ENCODE results near the gene INSIG1. TPM values are rescaled to one million over a fixed set of nuclear protein-coding genes. Genes with fewer than 3 reads are reported as not detected.

The INSIG1 gene
- total RNA-seq, 1 experiment from 2014 or later: 105 TPM

DNA sequence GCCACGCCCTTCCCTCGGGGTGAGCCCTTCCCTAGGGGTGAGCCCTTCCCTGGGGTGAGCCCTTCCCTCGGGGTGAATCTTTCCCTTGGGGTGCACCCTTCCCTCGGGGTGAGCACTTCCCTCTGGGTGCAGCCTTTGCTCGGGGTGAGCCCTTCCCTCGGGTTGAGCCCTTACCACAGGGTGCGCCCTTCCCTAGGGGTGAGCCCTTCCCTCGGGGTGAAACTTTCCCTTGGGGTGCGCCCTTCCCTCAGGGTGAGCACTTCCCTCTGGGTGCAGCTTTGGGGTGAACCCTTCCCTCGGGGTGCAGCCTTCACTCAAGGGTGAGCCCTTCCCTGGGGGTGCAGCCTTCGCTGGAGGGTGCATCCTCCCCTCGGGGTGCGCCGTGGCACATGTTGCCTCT lies 34.6 kb upstream of the INSIG1 start:
- DNase-seq (ENCODE audit: low read depth, low spot score): no peak
- in situ Hi-C loops (cut with HindIII; ENCODE audit: low pct_unique_long_range_greater_than_20kb, low sequenced_read_pairs): no loop called here

DNA sequence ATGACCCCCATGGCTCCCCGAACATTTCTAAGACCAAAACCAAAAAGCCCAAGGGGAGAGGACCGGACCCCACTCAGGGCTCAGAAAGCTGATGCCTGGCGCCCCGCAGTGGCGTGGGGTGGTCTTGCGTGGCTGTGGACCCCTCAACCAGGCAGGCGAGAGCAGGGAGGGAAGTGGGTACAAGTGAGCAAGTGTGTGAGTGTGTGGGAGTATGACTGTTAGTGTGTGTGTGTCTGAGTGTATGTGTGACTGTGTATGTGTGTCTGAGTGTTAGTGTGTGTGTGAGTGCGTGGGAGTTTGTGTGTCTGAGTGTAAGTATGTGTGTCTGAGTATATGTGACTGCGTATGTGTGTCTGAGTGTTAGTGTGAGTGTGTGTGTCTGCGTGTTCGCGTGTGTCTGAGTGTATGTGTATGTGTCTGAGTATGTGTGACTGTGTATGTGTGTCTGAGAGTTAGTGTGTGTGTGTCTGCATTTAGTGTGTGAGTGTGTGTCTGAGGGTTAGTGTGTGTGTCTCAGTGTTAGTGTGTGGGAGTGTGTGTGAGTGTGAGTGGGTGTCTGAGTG lies 34.0 kb upstream of the INSIG1 start:
- in situ Hi-C loops (cut with HindIII; ENCODE audit: low pct_unique_long_range_greater_than_20kb, low sequenced_read_pairs): no loop called here
- no peak for DNase-seq (ENCODE audit: low read depth, low spot score)

DNA sequence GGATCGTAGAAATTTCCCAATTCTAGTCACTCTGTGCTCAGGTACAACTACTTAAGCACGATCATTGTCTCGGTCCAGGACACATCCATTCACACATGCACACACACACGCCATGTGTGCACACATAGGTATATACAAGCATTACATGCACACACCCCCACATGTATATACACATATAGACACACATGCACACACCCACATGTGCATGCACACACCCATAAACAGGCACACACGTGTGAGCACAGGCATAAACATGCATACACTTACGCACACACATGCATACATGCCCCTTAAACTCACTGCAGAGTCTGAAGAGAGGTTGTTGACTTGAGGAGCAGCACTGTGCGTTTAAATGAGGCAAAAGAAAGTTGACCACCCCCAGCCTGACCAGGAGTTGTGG lies 32.5 kb upstream of the INSIG1 start:
- in situ Hi-C loops (cut with HindIII; ENCODE audit: low pct_unique_long_range_greater_than_20kb, low sequenced_read_pairs): no loop called here
- no peak for DNase-seq (ENCODE audit: low read depth, low spot score)

DNA sequence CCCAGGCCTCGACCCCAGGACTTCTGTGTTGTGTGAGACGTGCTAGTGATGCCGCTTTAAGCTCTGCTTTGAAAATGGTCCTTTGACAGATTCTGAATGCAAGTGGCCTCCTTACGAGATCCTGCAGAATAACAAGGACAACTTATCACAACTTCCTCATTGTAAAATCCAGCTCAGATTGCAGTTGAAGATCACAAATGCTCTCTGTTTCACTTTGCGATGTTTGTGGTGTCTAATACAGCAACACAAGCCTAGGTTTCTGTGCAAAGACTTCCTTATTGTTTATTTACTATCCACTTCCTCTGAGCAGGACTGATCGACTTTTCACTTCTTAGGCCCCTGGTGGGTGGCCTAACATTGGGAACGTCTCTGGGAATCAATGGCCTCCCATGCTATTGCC lies 31.7 kb upstream of the INSIG1 start:
- no peak for DNase-seq (ENCODE audit: low read depth, low spot score)
- in situ Hi-C loops (cut with HindIII; ENCODE audit: low pct_unique_long_range_greater_than_20kb, low sequenced_read_pairs): no loop called here

DNA sequence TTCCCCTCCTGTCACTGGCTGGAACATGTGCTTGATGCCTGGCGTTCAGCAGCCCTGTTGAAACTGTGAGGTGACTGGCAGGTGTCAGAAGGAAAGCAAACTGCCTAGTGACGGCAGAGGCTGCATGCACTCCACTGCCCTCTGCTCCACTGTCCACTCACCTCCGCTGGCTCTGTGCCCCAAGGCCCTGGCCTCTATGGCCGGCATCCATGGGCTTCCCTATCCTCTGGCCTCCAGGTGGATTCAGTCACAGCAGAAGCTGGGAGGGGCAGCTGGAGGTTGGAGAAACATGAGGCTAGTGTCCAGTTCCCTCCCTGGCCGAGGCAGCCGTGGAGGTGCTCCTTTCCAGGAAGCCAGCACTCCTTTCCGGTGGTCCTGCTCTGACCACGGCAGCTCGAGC lies 31.2 kb upstream of the INSIG1 start:
- in situ Hi-C loops (cut with HindIII; ENCODE audit: low pct_unique_long_range_greater_than_20kb, low sequenced_read_pairs): no loop called here
- no peak for DNase-seq (ENCODE audit: low read depth, low spot score)

GRCh38 chr7:155267023-155267422 lies 30.7 kb upstream of the INSIG1 start:
- no peak for DNase-seq (ENCODE audit: low read depth, low spot score)
- in situ Hi-C loops (cut with HindIII; ENCODE audit: low pct_unique_long_range_greater_than_20kb, low sequenced_read_pairs): no loop called here

- DNase-seq (ENCODE audit: low read depth, low spot score): no peak
- in situ Hi-C loops (cut with HindIII; ENCODE audit: low pct_unique_long_range_greater_than_20kb, low sequenced_read_pairs): no loop called here
These were observed 30.2 kb upstream of the INSIG1 start for GRCh38 chr7:155267436-155267835.

GRCh38 chr7:155268211-155268610 lies 29.5 kb upstream of the INSIG1 start:
- in situ Hi-C loops (cut with HindIII; ENCODE audit: low pct_unique_long_range_greater_than_20kb, low sequenced_read_pairs): no loop called here
- DNase-seq (ENCODE audit: low read depth, low spot score): no peak

- no peak for DNase-seq (ENCODE audit: low read depth, low spot score)
- in situ Hi-C loops (cut with HindIII; ENCODE audit: low pct_unique_long_range_greater_than_20kb, low sequenced_read_pairs): no loop called here
These were observed 28.6 kb upstream of the INSIG1 start for GRCh38 chr7:155268921-155269650.

DNA sequence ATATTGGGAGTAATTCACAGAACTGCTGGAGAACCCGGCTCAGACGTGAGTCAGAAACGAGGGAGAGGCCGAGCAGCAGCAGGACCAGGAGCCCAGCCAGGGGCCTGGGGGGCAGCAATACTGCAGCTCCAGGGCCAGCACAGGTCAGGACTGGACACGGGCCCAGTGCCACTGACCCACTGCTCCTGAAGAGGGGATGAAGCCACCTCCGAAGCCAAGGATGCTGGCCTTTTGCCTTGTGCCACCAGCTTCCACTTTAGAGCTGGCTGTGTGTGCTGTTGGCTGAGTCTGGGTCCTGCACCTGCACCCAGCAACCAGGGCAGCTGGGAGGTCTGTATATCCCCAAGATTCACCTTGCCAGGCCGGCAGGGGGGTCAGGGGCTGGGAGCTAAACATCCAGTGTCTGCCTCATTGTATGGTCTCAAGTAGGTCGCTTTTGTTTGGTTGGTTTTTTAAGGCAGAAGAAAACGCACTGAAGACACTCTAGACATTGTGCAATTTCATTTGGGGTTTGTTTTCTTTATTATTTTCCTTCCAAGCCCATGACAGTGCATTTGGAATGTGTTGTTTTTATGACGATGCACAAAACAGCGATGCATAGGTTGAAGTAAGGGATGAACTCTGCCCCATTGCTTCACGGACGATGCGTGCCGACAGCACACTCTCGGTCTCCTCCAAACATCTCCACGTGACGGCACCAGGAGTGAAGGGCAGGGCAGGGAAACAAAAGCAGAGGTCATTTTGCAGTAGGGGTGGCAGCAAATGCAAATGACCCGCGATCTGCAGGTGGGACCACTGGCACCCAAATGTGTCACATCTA lies 27.7 kb upstream of the INSIG1 start:
- no peak for DNase-seq (ENCODE audit: low read depth, low spot score)
- in situ Hi-C loops (cut with HindIII; ENCODE audit: low pct_unique_long_range_greater_than_20kb, low sequenced_read_pairs): no loop called here

GRCh38 chr7:155270861-155271260 lies 26.8 kb upstream of the INSIG1 start:
- no peak for DNase-seq (ENCODE audit: low read depth, low spot score)
- in situ Hi-C loops (cut with HindIII; ENCODE audit: low pct_unique_long_range_greater_than_20kb, low sequenced_read_pairs): no loop called here

- DNase-seq (ENCODE audit: low read depth, low spot score): no peak
- in situ Hi-C loops (cut with HindIII; ENCODE audit: low pct_unique_long_range_greater_than_20kb, low sequenced_read_pairs): no loop called here
These were observed 22.9 kb upstream of the INSIG1 start for GRCh38 chr7:155274633-155275355.

- no peak for DNase-seq (ENCODE audit: low read depth, low spot score)
- in situ Hi-C loops (cut with HindIII; ENCODE audit: low pct_unique_long_range_greater_than_20kb, low sequenced_read_pairs): no loop called here
These were observed 21.5 kb upstream of the INSIG1 start for GRCh38 chr7:155276042-155276799.

- no peak for DNase-seq (ENCODE audit: low read depth, low spot score)
- in situ Hi-C loops (cut with HindIII; ENCODE audit: low pct_unique_long_range_greater_than_20kb, low sequenced_read_pairs): no loop called here
These were observed 20.8 kb upstream of the INSIG1 start for GRCh38 chr7:155276800-155277375.

DNA sequence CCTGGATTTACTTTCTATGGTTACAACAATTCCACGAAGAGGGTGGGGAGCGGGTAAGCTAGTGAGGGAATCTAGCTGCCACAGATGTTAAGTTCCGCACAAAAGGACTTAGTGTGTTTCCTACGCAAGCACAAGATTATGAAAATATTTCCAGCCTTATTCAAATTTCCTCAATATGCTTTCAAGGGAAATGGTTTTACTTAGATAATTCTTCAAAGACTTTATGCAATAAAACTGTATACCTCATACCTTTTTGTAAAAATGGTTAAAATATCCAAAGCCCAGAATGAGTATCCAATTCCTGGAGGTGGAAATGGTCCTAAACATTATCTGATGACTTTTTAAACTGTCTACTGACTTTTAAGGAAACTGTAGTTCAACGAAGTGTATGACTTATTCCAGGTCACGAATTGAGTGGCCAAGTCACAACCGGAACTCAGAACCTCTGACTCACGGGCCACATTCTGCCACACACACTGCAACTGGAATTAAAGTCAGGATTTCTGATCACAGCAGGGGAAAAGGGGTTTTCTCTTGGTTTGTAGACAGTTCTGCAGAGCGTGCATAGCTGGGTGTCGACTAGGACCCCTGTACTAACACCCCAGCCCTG lies 20.2 kb upstream of the INSIG1 start:
- no peak for DNase-seq (ENCODE audit: low read depth, low spot score)
- in situ Hi-C loops (cut with HindIII; ENCODE audit: low pct_unique_long_range_greater_than_20kb, low sequenced_read_pairs): no loop called here

DNA sequence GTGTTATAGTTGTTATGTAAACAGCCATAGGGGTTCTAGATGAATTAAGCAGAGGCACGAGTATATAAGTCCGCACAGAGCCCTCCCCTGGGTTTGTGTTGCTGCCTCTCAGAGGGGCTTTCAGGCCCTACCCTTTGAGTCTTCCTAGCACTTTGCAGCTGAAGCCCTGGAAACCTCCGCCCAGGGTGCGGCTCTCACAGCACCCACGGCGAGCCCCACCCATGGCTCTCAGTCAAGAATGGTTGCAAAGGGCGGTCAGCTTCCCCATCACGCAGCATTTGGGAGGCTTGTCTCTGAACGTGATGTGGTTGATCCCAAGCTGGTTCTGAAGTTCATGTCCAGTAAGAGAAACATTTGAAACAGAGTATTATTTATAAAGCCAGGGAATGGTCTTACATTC lies 18.8 kb upstream of the INSIG1 start:
- no peak for DNase-seq (ENCODE audit: low read depth, low spot score)
- in situ Hi-C loops (cut with HindIII; ENCODE audit: low pct_unique_long_range_greater_than_20kb, low sequenced_read_pairs): no loop called here
